ENCODE results near the gene NCOA5. TPM values are rescaled to one million over a fixed set of nuclear protein-coding genes. Genes with fewer than 3 reads are reported as not detected.

NCOA5 gene
- total RNA-seq, 2 donors from 2014 or later = 11.9 to 13.7 TPM

DNA sequence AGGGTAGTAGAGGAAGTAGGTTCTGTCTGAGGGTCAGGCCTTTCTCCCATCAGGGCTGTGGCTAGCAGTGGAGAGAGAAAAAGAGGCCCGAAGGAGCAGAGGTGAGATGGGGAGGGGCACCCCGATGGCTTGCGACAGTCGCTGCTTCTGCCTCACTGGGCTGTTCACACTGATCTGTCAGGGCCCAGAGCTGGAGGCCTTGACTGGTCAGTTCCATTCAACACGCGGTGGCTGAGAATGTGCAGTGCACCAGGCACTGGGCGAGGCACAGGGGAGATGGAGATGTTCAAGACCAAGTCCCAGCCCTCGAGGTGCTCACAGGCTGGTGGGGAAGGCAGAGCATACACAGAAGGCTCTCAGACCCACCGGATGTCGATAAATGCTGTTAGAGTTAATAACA lies 39.3 kb downstream of the NCOA5 start:
- TF ChIP-seq POLR2A (IDR thresholded peaks at IDR 0.05) (no peak), CTCF (IDR thresholded peaks at IDR 0.05) (no peak)
- 44 to 55% methylated on average over 10 of the region's 10 CpGs for WGBS, 2 donors
- Histone ChIP-seq H3K27me3 (no peaks in the 10 kb centered on the region), H3K36me3 (replicated peaks in 1 of 2; ENCODE audit: insufficient read depth in 1 of 2, low read depth in 2 of 2) (no peaks in the 10 kb centered on the region), H3K27ac (no peak overlapping the region), H3K9me3 (no peaks in the 10 kb centered on the region), H3K4me1 (no peaks in the 10 kb centered on the region), H3K4me3 (no peak overlapping the region)
- DNase-seq (no peak), ATAC-seq (no peak)
- intact Hi-C loops (cut with DNase I) = no loop called here

GRCh38 chr20:46049815-46050214 lies 39.9 kb downstream of the NCOA5 start:
- no peak overlapping the region for H3K27ac ChIP-seq
- H3K9me3 ChIP-seq = no peaks in the 10 kb centered on the region
- no peak for DNase-seq
- H3K27me3 ChIP-seq = no peaks in the 10 kb centered on the region
- no peak for ATAC-seq
- intact Hi-C loops (cut with DNase I) = no loop called here
- TF ChIP-seq POLR2A (IDR thresholded peaks at IDR 0.05) (no peak), CTCF (IDR thresholded peaks at IDR 0.05) (no peak)
- H3K4me1 ChIP-seq = no peaks in the 10 kb centered on the region
- H3K4me3 ChIP-seq = no peak overlapping the region
- no peaks in the 10 kb centered on the region for H3K36me3 ChIP-seq (replicated peaks in 1 of 2; ENCODE audit: insufficient read depth in 1 of 2, low read depth in 2 of 2)

DNA sequence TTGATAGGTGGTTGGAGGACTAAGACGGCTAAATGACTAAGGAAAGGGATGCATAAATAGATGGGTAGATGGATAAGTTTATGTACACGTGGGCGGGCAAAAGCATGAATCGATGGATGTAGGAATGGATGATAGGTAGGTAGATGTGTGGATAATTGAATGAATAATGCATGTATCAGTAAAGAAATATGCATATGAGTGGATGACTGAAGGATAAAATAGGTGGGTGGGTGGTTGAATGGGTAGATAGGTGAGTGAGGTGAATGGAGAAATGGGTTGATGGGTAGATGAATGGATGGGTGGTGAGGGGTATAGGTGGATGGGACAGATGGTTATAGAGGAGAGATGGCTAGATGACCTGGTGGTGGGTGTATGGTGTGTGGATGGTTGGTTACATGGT lies 40.6 kb downstream of the NCOA5 start:
- ATAC-seq (no peak), DNase-seq (no peak)
- Histone ChIP-seq H3K27ac (no peak overlapping the region), H3K4me3 (no peak overlapping the region), H3K27me3 (no peaks in the 10 kb centered on the region), H3K4me1 (no peaks in the 10 kb centered on the region), H3K9me3 (no peaks in the 10 kb centered on the region), H3K36me3 (replicated peaks in 1 of 2; ENCODE audit: insufficient read depth in 1 of 2, low read depth in 2 of 2) (no peaks in the 10 kb centered on the region)
- intact Hi-C loops (cut with DNase I) = no loop called here
- 77 to 83% methylated on average over 4 of the region's 4 CpGs for WGBS, 2 donors
- TF ChIP-seq POLR2A (IDR thresholded peaks at IDR 0.05) (no peak), CTCF (IDR thresholded peaks at IDR 0.05) (no peak)

GRCh38 chr20:46047821-46048220 lies 41.9 kb downstream of the NCOA5 start:
- DNase-seq = no peak
- 40 to 61% methylated on average over 4 to 8 of the region's 8 CpGs for WGBS, 2 donors
- no peak for ATAC-seq
- no peak overlapping the region for H3K4me3 ChIP-seq
- H3K27me3 ChIP-seq = no peaks in the 10 kb centered on the region
- no peaks in the 10 kb centered on the region for H3K4me1 ChIP-seq
- no peak overlapping the region for H3K27ac ChIP-seq
- H3K36me3 ChIP-seq (replicated peaks in 1 of 2; ENCODE audit: insufficient read depth in 1 of 2, low read depth in 2 of 2) = no peaks in the 10 kb centered on the region
- no peaks in the 10 kb centered on the region for H3K9me3 ChIP-seq
- intact Hi-C loops (cut with DNase I) = no loop called here
- TF ChIP-seq CTCF (IDR thresholded peaks at IDR 0.05) (no peak), POLR2A (IDR thresholded peaks at IDR 0.05) (no peak)

DNA sequence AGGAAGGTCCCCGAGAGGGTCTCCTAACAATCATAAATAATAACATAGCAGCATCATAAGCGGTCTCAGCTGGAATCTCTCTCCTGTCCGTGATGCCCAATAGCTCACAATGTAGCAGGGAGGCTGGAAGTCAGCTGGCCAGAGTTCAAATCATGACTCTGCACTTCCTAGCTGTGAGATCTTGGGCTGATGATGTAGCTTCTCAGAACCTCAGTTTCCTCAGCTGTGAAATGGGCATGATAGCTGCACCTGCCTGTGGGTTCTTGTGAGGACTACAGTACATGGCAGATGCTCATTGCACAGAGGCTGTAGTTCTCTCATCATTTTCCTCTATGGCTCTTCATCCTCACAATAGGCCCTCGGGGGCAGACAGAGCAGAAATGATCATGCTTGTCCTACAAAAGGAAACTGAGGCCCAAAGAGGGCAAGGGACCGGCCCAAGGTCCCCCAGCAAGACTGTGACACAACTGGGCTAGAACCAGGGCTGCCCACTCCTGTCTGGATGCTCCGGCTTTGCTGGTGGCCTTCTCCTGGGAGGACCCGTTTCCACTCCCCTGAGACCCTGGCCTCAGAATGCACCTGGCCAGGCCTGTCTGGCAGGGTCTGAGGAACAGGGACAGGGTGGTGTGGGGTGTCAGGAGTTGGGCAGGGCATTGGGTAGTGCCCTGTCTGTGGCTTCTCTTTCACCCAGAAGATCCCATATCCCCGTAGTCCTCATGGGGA lies 43.0 kb downstream of the NCOA5 start:
- Histone ChIP-seq H3K27me3 (no peaks in the 10 kb centered on the region), H3K36me3 (replicated peaks in 1 of 2; ENCODE audit: insufficient read depth in 1 of 2, low read depth in 2 of 2) (no peaks in the 10 kb centered on the region), H3K27ac (no peak overlapping the region), H3K9me3 (no peaks in the 10 kb centered on the region), H3K4me1 (no peaks in the 10 kb centered on the region), H3K4me3 (no peak overlapping the region)
- WGBS, 2 donors = 70 to 73% methylated on average over 7 of the region's 8 CpGs
- ATAC-seq (no peak), DNase-seq (no peak)
- intact Hi-C loops (cut with DNase I) = no loop called here
- TF ChIP-seq POLR2A (IDR thresholded peaks at IDR 0.05) = no peak
- TF ChIP-seq CTCF (IDR thresholded peaks at IDR 0.05) = no peak

Data from body of pancreas (tissue), 4 donors.